Sigmoid colon (tissue), 4 donors: ENCODE data around the gene AEBP1.

Source experiments
- POLR2AphosphoS5 ChIP-seq, 4 donors: sonication (generic); formaldehyde crosslinking; IDR thresholded peaks; one replicate each; pipeline ENCODE4 v1.6.1; 2017; ENCODE audit warnings: antibody characterized with exemption in 4 of 4
- TF ChIP-seq, protein P1 (sequence below), 4 experiments: fragments of 450-650 bp in 3 of 4; fragments of 200-600 bp in 1 of 4; IDR thresholded peaks; one replicate each; pipeline ENCODE4 v1.5.1; 2016 to 2019; ENCODE audit warnings: antibody characterized with exemption in 4 of 4, mild to moderate bottlenecking in 3 of 4, moderate library complexity in 2 of 4

DNA sequence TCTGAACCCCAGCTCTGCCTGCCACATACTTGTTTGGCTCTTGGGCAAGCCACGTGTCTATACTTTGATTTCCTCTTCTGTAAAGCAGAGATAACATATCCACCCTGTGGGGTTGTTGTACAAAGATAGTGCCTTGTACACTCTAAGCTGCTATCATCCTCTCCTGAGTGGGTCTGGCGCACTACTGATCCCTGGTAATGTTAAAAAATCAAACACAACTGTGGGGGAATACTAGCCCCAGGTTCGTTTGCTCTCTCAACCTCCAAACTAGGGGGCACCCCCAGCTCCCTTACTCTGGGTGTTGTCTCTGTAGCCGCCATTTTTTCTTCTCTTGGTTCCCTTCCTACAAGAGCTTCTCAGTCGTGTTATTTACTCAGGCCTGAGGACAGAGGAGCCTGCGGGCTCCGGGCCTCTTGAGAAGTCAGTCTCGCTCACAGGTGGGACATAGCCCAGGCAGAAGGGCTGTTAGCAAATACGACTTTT lies 22.8 kb upstream of the AEBP1 start:
- TF ChIP-seq POLR2AphosphoS5 (IDR thresholded peaks at IDR 0.05), result no peak
- TF ChIP-seq, protein P1, sequence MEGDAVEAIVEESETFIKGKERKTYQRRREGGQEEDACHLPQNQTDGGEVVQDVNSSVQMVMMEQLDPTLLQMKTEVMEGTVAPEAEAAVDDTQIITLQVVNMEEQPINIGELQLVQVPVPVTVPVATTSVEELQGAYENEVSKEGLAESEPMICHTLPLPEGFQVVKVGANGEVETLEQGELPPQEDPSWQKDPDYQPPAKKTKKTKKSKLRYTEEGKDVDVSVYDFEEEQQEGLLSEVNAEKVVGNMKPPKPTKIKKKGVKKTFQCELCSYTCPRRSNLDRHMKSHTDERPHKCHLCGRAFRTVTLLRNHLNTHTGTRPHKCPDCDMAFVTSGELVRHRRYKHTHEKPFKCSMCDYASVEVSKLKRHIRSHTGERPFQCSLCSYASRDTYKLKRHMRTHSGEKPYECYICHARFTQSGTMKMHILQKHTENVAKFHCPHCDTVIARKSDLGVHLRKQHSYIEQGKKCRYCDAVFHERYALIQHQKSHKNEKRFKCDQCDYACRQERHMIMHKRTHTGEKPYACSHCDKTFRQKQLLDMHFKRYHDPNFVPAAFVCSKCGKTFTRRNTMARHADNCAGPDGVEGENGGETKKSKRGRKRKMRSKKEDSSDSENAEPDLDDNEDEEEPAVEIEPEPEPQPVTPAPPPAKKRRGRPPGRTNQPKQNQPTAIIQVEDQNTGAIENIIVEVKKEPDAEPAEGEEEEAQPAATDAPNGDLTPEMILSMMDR (IDR thresholded peaks at IDR 0.05), result no peak
